HG03354 (cell line): ENCODE data around the gene PRKCE.

Source experiments
- ATAC-seq: cut with Tn5 transposase; IDR thresholded peaks from one replicate; pipeline ENCODE4 v1.9.1; 2021; ENCODE audit warnings: mild to moderate bottlenecking; ENCODE audit not compliant: unreplicated experiment, poor library complexity, severe bottlenecking

The PRKCE gene

GRCh38 chr2:46174345-46175170, 523.1 kb downstream of the PRKCE start:
- no peak for ATAC-seq

GRCh38 chr2:46175419-46175818, 523.9 kb downstream of the PRKCE start:
- ATAC-seq: no peak

DNA sequence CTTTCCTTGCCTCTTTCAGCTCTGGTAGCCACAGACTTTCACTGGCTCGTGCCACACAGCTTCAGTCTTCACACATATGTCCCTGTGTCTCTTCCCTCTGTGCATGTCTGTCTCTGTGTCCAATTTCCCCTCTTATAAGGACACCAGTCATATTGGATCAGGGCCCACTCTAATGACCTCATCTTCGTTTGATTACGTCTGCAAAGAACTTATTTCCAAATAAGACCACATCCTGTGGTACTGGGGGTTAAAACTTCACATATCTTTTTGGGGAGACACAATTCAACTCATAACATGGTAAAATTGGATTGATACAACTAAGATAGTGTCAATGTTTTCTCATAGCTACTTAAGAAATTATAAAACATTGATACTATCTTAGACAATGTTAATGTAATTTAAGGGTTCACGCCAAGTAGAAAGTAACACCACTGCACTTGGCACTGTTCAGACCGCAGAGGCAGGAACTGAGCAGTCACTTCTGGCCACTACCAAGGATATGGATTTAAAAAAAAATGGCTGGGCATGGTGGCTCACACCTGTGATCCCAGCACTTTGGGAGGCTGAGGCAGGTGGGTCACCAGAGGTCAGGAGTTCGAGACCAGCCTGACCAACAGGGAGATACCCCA, 526.1 kb downstream of the PRKCE start:
- ATAC-seq: no peak

GRCh38 chr2:46179037-46179621, 527.7 kb downstream of the PRKCE start:
- ATAC-seq: peak; percentile 97

- ATAC-seq: no peak
These were observed 528.7 kb downstream of the PRKCE start for GRCh38 chr2:46180189-46180588.

DNA sequence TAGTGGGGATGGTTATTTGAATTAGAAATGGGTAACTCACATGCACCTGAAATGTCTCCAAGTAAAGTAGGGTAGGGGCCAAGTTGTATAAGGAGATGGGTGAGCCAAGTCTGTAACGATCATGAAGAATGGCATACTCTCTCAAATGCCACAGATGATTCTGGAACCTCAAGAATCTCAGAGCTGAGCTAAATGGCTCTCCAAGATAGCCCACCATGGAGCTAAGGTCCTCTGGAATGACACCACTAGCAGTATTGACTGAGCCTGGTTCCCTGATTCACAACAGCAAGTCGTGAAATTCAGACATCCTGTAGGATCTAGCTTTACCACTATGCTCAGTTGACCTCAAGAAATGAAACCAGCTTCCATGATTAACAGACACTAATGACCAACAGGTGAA, 529.8 kb downstream of the PRKCE start:
- ATAC-seq: no peak

DNA sequence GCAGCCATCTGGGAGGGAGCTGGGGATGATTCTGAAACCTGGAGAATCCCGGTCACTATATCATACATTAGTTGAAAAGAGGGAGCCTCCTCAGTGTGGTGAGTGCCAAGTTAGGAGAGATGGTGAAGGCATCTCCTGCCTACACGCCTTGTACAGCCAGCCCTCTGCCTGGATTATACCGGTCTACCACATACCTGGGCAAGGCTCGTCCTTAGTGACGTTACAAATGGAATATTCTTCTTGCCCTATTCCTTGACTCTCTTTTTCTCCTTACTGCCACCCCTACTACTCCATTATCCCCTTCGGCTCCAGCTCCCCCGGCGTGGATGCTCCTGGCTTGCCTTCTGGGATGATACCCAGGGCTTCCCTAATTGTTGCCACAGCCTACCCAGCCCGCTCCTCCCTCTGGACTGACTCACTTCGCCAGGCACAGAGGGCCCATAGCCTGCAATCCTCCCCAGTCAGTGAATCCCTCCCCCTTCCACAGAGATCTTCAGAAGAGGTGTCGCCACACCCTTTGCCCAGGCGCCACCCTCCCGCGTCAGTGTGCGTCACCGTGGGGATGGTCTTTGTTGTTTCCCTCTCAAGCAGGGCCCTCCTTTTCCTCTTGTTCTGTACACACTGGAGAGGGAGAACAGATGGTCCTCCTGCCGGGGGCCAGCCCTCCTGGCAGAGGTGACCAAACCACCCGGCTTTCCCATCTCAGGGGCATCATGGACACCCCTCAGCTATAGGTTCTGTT, 530.5 kb downstream of the PRKCE start:
- ATAC-seq: no peak

- ATAC-seq: no peak
These were observed 532.0 kb downstream of the PRKCE start for GRCh38 chr2:46183426-46183825.

GRCh38 chr2:46184794-46185583, 533.5 kb downstream of the PRKCE start:
- no peak for ATAC-seq

- ATAC-seq: peak; percentile 91
These were observed 535.7 kb downstream of the PRKCE start for GRCh38 chr2:46187112-46187618.

DNA sequence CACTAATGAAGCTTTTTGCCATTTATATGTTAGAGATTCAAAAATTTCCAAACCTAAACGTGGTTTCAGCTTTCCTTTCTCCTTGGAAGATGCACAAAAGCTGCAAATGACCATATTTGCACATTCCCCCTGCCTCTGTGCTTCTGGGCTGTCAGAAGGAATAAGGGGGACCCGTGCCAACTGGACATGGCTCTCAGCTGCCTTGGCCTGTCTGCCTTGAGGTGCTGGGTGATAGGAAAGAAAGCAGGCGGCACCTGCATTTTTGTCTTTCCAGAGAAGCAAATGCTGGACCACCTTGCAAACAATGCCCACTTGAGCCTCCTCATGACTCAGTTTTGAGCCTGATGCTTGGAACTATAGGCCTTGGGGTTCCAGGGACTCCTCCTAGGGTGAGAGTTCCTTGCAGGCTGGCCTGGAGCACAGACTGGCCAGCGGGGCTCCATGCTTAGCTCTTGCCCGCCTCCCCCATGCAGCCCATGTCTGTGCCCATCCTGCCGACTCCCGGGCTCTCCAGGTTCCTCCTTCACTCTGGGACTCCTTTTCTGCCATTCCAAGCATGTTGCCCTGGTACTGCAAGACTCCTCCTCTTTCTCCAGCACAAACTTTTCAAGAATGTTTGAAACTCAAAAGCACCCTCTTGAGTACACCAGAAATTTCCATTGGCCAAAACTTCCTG, 536.7 kb downstream of the PRKCE start:
- ATAC-seq: no peak

GRCh38 chr2:46193356-46193755, 541.9 kb downstream of the PRKCE start:
- ATAC-seq: no peak

GRCh38 chr2:46193855-46194254, 542.4 kb downstream of the PRKCE start:
- ATAC-seq: no peak

DNA sequence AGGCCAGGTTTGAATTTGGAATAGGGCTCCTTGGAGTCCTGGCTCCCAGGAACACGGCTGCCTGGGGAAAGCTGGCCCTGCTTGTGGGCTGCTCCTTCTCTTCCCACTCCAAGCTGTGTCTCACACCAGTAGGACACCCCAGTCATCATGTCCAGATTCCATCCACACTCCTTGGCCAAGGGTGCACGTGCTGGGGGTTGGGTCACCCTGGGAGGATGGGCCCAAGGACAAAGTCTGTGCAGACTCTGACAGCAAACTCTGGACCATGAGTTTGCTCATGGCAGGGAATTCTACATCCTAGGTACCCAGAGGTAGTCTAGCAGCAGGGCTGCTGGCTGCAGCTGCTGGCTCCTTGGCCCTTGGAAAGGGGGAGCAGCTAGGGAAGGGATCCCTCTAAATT, 543.4 kb downstream of the PRKCE start:
- no peak for ATAC-seq

DNA sequence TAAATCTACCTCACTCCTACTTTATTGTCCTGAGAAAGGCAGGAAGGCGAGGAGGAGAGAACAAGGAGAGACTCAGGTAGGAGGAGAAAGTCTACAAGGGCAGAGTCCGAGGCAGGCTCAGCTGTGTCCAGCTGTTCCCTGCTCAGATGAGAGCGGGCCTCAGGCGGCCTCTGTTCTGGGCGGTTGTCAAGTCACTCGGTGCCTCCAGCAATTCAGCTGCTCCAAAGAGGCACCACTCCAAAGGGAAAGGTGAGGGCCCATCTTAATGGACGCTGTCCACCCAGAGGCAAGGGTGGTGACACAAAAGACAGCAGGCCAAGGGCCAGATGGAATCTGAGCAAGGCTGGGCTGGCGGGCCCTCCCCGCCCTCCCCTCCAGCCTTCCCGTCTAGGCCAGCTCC, 544.3 kb downstream of the PRKCE start:
- ATAC-seq: no peak

DNA sequence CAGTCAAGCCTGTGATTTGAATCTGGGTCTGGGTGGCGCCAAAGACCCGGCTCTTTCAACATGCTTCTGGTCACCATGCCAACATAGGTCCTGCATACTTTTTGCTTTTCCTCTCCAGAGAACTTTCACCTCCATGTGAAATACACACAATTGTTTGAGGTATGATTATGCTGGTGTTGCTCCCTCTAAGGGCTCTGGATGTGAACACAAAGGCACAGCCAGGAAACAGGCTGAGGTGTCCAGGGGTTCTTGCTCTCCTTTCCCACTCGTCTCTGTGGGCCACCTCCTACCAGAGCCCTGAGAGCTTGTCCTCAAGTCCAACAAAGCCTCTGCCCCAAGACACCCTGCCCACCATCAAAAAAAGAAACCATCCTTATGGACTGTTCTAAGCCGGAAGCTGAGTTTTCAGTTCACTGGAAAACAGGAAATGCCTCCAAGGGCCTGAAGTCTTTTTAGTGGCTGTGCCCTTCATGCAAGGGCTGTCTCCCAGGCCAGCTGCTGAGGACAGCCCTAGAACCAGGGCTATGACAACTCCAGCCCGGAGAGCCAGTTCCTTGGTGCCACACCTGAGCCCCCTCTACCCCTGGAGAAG, 545.5 kb downstream of the PRKCE start:
- no peak for ATAC-seq

DNA sequence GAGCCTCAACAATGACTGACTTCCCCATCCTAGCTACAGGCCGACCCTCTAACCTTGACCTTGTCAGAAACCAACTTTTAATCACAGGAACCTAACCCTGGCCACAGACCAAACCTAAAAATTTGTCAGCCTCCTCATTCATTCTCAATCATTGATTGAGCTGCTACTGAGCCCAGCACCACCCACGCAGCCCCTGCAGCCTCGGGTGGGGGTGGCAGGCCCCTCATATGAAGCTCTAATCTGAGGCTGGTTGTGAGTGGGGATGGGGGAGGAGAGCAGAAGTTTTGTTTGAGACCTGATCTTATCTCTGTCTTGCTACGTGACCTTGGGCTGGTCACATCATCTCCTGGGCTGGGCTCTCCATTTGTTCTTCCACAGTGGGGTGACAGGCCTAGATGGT, 546.2 kb downstream of the PRKCE start:
- ATAC-seq: no peak

- no peak for ATAC-seq
These were observed 546.8 kb downstream of the PRKCE start for GRCh38 chr2:46198164-46198883.
